ENCODE results near the gene TENM4. TPM values are rescaled to one million over a fixed set of nuclear protein-coding genes. Genes with fewer than 3 reads are reported as not detected.

Gene TENM4
- total RNA-seq, 4 donors from 2014 or later: 31.4 to 44.5 (median 38.0) TPM

- Histone ChIP-seq H3K9me3 (no peaks in the 10 kb centered on the region), H3K4me3 (no peak overlapping the region), H3K4me1 (peaks cover 14% of the 10 kb centered on the region), H3K36me3 (no peaks in the 10 kb centered on the region), H3K27me3 (no peaks in the 10 kb centered on the region), H3K27ac (no peak overlapping the region)
- TF ChIP-seq EP300 (IDR thresholded peaks at IDR 0.05): no peak
- TF ChIP-seq, protein P1, sequence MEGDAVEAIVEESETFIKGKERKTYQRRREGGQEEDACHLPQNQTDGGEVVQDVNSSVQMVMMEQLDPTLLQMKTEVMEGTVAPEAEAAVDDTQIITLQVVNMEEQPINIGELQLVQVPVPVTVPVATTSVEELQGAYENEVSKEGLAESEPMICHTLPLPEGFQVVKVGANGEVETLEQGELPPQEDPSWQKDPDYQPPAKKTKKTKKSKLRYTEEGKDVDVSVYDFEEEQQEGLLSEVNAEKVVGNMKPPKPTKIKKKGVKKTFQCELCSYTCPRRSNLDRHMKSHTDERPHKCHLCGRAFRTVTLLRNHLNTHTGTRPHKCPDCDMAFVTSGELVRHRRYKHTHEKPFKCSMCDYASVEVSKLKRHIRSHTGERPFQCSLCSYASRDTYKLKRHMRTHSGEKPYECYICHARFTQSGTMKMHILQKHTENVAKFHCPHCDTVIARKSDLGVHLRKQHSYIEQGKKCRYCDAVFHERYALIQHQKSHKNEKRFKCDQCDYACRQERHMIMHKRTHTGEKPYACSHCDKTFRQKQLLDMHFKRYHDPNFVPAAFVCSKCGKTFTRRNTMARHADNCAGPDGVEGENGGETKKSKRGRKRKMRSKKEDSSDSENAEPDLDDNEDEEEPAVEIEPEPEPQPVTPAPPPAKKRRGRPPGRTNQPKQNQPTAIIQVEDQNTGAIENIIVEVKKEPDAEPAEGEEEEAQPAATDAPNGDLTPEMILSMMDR (IDR thresholded peaks at IDR 0.05): no peak
- TF ChIP-seq POLR2AphosphoS5 (IDR thresholded peaks at IDR 0.05): no peak
- no peak for TF ChIP-seq POLR2A (IDR thresholded peaks at IDR 0.05)
- no peak for DNase-seq (ENCODE audit: low spot score in 2 of 2)
- WGBS: 76% methylated on average over 2 of the region's 2 CpGs
Observed at GRCh38 chr11:79422866-79423265, 18.0 kb downstream of the TENM4 start.

- no peak overlapping the region for H3K27ac ChIP-seq
- TF ChIP-seq, protein P1 (IDR thresholded peaks at IDR 0.05): no peak
- TF ChIP-seq EP300 (IDR thresholded peaks at IDR 0.05): no peak
- no peak for TF ChIP-seq POLR2AphosphoS5 (IDR thresholded peaks at IDR 0.05)
- TF ChIP-seq POLR2A (IDR thresholded peaks at IDR 0.05): no peak
- no peaks in the 10 kb centered on the region for H3K9me3 ChIP-seq
- no peaks in the 10 kb centered on the region for H3K27me3 ChIP-seq
- no peak for DNase-seq (ENCODE audit: low spot score in 2 of 2)
- H3K4me3 ChIP-seq: no peak overlapping the region
- WGBS: 82% methylated on average over 4 of the region's 4 CpGs
- H3K36me3 ChIP-seq: no peaks in the 10 kb centered on the region
- peaks cover 17% of the 10 kb centered on the region for H3K4me1 ChIP-seq
Observed at GRCh38 chr11:79421820-79422219, 19.0 kb downstream of the TENM4 start.

GRCh38 chr11:79419120-79419519, 21.7 kb downstream of the TENM4 start:
- Histone ChIP-seq H3K9me3 (no peaks in the 10 kb centered on the region), H3K27ac (peak overlapping the region; percentile 65), H3K27me3 (no peaks in the 10 kb centered on the region), H3K36me3 (no peaks in the 10 kb centered on the region), H3K4me1 (peaks cover 24% of the 10 kb centered on the region), H3K4me3 (no peak overlapping the region)
- WGBS: 57% methylated on average over 5 of the region's 5 CpGs
- no peak for DNase-seq (ENCODE audit: low spot score in 2 of 2)
- TF ChIP-seq, protein P1 (IDR thresholded peaks at IDR 0.05): no peak
- TF ChIP-seq POLR2AphosphoS5 (IDR thresholded peaks at IDR 0.05) (no peak), EP300 (IDR thresholded peaks at IDR 0.05) (no peak), POLR2A (IDR thresholded peaks at IDR 0.05) (no peak)

DNA sequence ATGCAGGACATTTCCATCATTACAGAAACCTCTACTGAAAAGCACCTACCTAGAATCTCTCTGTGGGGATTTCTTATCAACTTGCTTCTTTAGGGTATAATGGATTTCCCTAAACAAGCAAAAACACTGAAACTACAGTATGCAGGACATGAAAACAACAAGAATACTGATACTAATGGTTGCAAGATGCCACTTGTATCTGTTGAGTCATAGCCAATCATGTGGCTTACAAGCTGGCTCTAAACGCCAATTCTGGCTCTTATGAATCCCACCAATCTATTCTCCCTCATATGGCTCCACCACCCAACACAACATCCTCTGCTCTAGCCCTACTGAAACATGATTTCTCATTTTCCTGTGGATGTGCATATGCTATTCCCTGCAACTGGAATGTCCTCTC, 22.6 kb downstream of the TENM4 start:
- Histone ChIP-seq H3K4me1 (peaks cover 32% of the 10 kb centered on the region), H3K27ac (peak overlapping the region; percentile 65), H3K9me3 (no peaks in the 10 kb centered on the region), H3K4me3 (no peak overlapping the region), H3K27me3 (no peaks in the 10 kb centered on the region), H3K36me3 (no peaks in the 10 kb centered on the region)
- no peak for TF ChIP-seq POLR2AphosphoS5 (IDR thresholded peaks at IDR 0.05)
- TF ChIP-seq POLR2A (IDR thresholded peaks at IDR 0.05): no peak
- TF ChIP-seq EP300 (IDR thresholded peaks at IDR 0.05): no peak
- TF ChIP-seq, protein P1 (IDR thresholded peaks at IDR 0.05): no peak
- WGBS: 42% methylated on average over 1 of the region's 1 CpG
- no peak for DNase-seq (ENCODE audit: low spot score in 2 of 2)

DNA sequence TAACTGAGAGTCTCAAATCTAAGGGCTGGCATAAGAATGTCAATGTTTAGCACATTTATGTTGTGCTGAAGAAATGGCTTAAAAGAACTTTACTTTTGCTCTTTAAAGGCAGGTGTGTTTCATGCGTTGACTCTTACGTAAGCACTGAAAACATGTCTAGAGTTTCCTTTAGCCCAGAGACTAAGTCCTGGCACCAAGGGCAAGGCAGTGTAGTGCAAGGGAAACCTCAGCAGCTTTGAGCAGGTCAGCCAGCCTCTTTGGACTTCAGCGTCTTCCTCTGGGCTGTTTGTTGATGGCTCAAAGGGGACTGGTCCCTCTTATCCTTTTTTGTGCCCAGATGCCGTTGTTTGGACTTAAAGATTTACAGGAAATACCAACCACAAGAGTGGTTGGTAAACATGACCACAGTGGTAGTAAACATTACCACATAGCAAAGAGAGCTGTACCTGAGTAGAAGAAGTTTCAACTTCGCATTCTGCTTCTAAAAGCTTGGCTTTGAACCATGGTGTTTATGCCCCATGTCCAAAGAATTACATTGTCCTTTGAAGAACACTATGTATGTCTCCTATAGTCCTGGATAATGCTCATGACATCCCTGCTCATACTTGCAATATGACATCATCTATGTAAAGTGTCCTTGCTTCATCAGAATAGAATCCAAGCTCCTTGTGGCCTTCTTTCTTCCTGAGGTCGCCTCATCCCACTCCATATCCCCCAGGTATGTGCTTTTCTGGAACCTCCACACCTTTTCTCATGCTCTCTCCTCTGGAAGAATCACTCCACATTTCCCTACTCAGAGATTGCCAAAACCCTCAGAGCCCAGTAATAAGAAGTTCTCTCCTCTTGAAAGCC, 23.5 kb downstream of the TENM4 start:
- Histone ChIP-seq H3K27me3 (no peaks in the 10 kb centered on the region), H3K4me3 (no peak overlapping the region), H3K4me1 (peaks cover 37% of the 10 kb centered on the region), H3K36me3 (no peaks in the 10 kb centered on the region), H3K9me3 (no peaks in the 10 kb centered on the region), H3K27ac (no peak overlapping the region)
- WGBS: 75% methylated on average over 6 of the region's 6 CpGs
- TF ChIP-seq EP300 (IDR thresholded peaks at IDR 0.05): no peak
- TF ChIP-seq, protein P1 (IDR thresholded peaks at IDR 0.05): no peak
- no peak for DNase-seq (ENCODE audit: low spot score in 2 of 2)
